Effector CD8-positive, alpha-beta T cell (primary cell): ENCODE measurements around the gene RPL23.

Experiments
- DNase-seq: peaks from one replicate; lab custom pipeline; 2025; lab: John Stamatoyannopoulos, UW
- total RNA-seq, 4 experiments: gene quantifications; one replicate each; lab custom pipeline; 2026; lab: John Stamatoyannopoulos, UW

The RPL23 gene
- total RNA-seq, result 463 to 874 (median 600) reads per million in 4 experiments

DNA sequence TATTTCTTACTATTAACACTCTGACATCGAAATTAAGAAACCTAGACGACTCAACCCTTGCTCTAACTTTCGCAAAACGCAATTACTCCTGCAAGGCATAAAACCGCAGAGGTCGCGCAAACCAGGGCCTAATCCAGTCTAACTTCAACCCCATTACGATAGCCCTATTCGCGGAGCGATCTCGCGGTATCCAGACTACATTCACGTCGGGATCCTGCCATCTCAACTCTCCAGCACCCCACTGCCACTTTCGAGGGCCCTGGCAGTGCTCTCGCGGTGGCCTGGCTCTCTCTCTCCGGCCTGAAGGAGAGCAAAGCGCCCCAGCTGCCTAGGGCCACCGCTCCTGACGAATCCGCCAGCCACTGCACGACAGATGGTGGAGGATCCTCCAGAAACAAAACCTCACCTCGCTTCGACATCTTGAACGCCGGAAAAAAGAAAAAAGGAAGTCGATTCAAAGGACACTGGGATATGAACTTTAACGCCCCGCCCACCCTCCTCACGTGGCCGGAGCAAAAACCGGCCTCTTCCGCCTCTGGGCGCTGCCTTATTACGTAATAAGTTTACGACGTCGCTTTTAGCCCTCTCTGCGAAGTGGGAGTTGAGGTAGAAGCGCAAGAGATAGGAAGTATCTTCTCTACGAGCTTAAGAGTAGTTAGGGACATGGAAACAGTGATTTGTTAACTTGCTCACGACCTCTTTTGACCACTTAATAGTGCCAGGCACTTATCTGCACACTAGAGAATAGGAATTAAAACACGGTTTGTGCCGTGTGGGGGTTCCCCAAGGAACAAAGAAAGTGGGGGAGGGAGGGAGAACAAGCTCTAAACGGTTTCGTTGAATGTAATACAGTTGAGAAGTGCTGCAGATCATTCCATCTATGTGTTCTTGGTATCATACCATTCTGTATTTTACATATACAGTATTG lies at the start of gene RPL23:
Gene RPL23 (minus strand): TSS at position 430 of the 928 bp plus-strand sequence. CDS start 11 bp downstream, at position 419.
- DNase-seq, result peak; percentile 83

DNA sequence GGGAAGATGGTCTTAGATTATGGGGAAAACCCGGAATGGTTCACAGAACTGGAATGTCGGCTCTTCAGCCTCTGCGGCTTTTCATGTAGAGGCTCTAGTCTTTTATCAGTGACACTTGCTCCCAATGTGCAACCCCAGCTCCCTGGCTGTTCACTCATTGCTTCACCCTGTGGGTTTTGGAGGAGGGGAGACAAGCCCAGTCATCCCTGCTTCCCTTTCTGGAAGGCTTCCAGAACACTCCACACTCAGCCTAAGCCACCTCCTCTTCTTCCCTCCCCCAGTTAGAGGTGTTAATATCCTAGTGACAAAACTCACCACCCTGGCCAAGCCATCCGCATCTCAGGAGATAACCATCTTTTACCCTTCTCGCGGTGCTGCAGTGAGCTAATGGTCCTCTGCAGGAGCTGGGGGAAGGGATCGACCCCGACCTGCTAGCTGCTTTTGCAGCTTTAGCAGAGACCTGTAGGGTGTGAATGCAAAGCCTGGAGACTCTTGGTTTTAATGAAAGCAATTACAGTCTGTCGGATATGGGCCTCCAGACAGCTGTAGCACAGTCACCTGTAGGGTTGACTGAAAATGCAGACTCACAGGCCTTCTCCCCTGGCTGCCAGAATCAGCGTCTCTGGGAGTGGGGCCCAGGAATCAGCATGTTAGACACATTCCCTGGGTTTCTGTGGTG lies 47.6 kb upstream of the RPL23 start:
- no peak for DNase-seq

DNA sequence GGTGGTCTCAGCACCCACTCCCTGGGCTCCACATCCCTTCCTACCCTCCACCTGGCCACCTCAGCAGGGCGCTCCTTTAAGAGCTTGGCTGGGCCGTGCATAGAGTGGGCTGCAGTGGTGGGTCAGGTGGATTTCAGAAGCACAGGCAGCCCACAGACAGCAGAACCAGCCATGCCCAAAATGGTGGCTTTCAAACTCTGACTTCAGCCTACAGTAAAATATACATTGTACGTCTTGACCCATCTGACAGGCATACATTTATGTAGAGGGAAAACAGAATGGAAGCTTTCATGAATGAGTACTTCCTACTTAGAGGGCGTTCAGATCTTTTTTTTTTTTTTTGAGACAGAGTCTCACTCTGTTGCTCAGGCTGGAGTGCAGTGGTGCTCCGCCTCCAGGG lies 45.9 kb upstream of the RPL23 start:
- no peak for DNase-seq

DNA sequence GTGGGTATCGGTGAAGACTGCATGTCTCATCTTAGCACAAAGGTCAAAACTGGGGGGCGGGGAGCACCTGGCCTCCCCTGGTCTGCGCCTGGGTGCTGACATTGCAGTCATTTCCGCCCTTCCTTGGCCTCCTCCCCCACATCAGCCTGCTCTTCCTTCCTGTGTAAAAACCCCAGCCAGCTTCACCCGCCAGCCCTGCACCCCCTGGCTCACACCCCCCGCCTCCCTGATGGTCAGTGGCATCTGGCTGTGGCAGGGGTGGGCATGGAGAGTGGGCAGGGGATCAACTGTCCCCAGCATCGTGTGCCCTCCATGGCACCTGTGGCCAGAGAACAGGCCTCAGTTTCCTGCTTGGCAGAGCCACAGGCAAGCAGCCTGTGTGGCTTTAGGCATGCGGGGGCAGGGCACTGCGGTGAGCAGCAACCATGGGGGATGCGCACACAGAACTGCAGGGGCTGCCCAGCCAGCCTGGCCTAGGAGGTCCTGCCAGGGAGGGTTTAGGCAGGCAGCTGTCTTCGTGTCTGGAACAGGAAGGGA lies 45.4 kb upstream of the RPL23 start:
- peak; percentile 54 for DNase-seq

GRCh38 chr17:38898291-38898679 lies 44.8 kb upstream of the RPL23 start:
- DNase-seq, result no peak

- no peak for DNase-seq
Measured at GRCh38 chr17:38897671-38898290, 44.3 kb upstream of the RPL23 start.

DNA sequence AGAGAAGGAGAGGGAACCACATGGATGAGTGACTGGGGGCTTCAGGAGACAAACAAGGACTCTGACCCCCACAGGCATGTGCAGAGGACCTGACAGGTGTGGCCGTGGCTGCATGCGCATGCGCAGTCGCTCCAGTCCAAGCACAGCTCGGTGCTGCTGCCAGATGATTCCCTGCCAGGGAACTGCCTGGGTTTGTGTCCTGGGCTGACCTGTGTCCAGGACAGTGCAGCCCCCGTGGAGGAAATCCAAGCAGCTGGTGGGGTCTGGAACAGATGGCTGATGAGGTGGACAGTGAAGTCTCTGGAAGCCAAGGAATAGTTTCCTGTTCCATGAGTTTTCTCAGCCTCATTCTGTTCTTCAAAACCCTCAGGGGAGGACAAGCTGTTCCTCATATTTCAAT lies 43.7 kb upstream of the RPL23 start:
- DNase-seq, result no peak

DNA sequence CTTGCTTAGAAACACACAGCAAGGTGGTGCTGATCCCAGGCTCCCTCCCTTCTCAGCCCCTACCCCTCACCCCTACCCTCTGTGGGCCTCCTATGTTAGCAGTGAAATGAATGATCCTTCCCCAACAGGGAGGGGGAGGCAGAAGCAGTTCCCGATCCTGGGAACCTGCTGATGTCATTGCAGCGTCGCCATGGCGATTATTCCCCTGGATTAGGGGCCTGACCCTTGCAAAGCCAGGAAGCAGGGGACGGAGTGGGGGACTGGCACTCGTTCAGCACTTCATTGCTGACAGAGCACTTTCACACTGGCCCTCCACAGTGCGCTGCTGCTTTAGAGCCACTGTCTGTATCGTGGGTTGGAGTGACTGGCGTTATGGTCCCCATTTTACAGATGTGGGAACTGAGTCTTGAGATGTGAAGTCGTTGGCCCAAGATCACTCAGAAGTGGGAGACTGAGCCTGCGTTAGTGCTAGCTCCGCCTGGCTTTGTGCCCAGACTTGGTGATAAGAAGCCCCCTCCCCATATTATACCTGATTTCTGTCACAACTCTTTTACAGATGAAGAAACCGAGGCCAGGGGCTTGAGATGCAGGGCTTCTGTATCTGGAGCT lies 42.9 kb upstream of the RPL23 start:
- no peak for DNase-seq

- no peak for DNase-seq
Measured at GRCh38 chr17:38894276-38894675, 40.8 kb upstream of the RPL23 start.

DNA sequence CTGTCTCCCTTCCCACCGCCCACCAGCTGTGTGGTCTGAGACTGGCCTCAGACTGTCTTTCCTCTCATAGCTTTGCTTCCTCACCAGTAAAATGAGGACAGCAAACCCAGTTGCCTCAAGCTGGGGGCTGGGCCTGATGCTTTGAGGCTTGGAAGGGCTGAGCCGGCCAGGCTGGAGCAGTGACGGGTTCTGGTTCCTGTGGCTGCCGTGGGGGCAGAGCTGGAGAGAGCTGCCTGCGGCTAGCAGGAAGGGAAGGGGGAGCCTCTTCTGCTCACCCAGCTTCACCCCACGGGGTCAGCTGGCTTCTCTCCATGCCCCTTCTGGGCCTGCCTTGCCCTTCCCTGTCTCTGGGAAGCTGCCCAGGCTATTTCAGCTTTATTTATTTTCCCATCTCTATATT lies 40.1 kb upstream of the RPL23 start:
- no peak for DNase-seq

- DNase-seq, result no peak
Measured at GRCh38 chr17:38893113-38893512, 39.6 kb upstream of the RPL23 start.

GRCh38 chr17:38892620-38893019 lies 39.1 kb upstream of the RPL23 start:
- DNase-seq, result no peak

DNA sequence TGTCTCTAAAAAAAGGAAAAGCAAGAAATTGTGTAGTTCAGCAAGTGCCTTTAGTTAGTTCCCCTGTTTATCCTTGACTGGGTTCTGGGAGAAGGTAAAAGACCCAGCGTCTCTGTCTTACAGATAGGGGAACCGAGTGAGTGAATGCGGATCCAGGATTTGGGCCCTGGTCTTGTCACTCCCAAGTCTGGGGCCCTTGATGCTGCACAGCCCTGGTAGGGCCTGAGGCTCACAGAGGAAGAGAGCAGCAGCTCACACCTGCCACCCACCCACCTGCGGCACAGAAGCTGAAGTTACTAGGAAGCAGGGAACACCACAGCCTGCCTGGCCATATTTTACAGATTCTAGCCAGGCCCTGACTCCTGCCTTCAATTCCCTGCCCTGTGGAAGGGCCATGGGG lies 38.6 kb upstream of the RPL23 start:
- DNase-seq, result no peak

DNA sequence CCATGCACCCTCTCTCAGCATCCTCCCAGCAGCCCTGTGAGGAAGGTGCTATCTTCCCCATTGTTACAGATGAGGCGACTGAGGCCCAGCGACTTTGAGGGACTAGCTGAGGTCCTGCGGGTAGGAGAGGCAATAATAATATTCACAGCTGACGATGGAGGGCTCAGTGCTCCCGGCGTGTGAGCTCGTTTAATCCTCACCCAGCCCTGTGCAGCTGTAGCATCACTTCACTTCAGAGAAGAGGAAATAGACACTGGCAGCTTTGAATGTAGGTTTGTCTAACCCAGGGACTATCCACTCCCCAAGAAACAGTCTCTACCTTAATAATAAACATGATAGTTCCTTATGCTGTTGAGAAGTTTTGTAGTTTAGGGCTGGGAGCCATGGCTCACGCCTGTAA lies 37.9 kb upstream of the RPL23 start:
- no peak for DNase-seq

DNA sequence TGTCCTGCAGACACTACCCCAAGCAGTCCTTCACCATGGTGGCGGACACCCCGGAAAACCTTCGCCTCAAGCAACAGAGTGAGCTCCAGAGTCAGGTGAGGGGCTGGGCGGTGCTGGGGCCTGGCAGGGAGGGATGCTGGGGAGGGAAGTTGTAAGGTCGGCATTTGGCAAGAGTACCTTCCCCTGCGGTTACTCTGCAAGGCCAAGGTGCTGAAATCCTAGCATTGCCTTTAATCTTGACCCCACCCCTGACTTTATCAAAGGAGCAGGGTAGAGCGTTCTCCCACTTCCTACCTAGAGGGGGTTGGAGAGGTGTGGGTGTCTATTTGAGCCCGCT lies 36.9 kb upstream of the RPL23 start:
- DNase-seq, result no peak

DNA sequence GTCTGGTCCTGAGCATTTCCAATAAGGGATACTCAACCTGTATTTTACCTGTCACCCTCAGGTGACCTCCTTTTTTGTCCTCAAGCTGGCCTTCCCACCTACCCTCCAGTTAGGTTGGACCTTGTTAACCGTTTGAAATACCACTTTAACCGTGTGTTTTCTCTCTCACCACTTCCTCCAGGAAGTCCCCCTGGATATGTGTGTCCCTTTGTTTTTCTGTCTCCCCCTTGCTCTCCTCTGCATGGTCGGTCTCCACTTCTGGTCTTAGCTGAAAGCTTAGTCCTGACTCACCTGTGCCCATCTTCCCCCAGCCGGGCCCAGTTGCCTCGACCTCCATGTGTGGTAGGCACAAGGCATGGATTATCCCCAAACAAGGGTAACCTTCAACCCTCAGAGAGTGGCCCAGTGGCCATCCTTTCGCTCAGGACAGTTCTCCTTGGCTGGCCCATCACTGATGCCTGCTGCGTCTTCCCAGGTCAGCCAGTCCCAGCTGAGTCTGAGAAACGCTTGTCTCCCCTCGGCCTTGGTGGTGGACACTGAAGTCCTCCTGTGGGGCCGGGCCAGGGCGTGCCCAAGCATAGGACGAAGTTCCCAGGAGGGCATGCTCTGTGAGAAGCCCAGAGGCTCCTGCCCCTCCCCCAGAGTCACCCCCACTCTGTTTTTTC lies 36.4 kb upstream of the RPL23 start:
- DNase-seq, result no peak

GRCh38 chr17:38888842-38889241 lies 35.3 kb upstream of the RPL23 start:
- DNase-seq, result no peak

GRCh38 chr17:38886643-38887010 lies 33.1 kb upstream of the RPL23 start:
- DNase-seq, result no peak

DNA sequence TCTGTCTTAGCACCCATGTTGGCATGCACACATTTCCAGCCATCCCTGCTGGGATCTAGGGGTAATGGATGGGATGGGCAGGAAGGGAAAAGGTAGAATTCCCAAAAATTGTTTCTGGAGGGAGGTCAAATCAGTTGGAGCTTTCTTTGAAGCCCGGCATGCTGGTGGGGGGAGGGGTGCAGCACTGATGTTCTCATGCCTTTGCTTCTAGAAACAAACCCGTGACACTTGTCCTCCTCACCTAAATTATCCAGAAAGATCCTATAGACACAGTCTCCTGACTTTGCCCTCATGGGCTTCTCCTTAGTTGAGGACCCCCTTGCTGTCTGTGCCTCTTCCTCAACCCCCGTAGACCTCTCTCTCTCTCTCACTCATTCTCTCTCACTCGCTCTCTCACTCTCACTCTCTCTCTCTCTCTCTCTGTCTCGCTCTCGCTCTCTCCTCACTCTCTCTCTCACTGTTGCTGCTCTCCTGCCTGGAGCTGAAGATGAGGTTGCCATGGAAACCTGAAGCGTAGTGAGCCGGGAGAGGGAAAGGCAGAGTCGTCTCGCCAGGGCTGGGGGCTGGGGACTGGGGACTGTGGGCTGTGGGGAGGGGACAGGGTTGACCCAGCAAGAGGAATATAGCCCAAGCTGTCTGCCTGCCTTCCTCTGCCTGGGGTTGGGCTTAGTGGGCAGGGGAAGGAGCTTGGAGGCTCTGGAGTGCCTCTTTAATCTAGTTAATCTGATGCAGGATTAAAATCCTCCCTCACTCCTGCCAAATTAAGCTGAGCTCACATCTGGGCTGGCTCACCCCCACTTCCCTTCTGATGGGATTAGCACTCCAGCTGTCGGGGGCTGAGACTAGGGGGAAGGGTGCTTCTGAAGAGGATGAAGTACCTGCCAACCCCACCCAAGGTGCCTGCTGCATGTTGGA lies 32.5 kb upstream of the RPL23 start:
- DNase-seq, result no peak

- DNase-seq, result no peak
Measured at GRCh38 chr17:38885044-38885727, 31.7 kb upstream of the RPL23 start.
